Osteocyte (in vitro differentiated cells): Measurements from ENCODE around the gene SETD7. TPM values are rescaled to one million over a fixed set of nuclear protein-coding genes. Genes with fewer than 3 reads are reported as not detected.

Source experiments
- DNase-seq: peaks from one replicate; pipeline ENCODE4 v3.0.0; 2021; ENCODE audit warnings: mixed read lengths; ENCODE audit not compliant: unreplicated experiment; ENCODE audit errors: extremely low spot score
- H3K27ac Mint-ChIP-seq: one replicate; pipeline ENCODE4 v1.8.0; 2021; ENCODE audit warnings: mild to moderate bottlenecking, mixed read lengths; ENCODE audit not compliant: unreplicated experiment
- H3K27me3 Mint-ChIP-seq: one replicate; pipeline ENCODE4 v1.8.0; 2021; ENCODE audit warnings: mixed read lengths; ENCODE audit not compliant: unreplicated experiment
- H3K36me3 Mint-ChIP-seq: one replicate; pipeline ENCODE4 v1.8.0; 2021; ENCODE audit warnings: mixed read lengths; ENCODE audit not compliant: unreplicated experiment
- H3K4me1 Mint-ChIP-seq: one replicate; pipeline ENCODE4 v1.8.0; 2021; ENCODE audit warnings: mixed read lengths; ENCODE audit not compliant: unreplicated experiment
- H3K4me3 Mint-ChIP-seq: one replicate; pipeline ENCODE4 v1.8.0; 2021; ENCODE audit warnings: mild to moderate bottlenecking, moderate library complexity, mixed read lengths; ENCODE audit not compliant: unreplicated experiment
- H3K9me3 Mint-ChIP-seq: one replicate; pipeline ENCODE4 v1.8.0; 2021; ENCODE audit warnings: mixed read lengths; ENCODE audit not compliant: unreplicated experiment
- total RNA-seq: library from RNA; stranded (reverse); gene quantifications from 2 replicates; pipeline ENCODE4 v1.2.1, GENCODE V29; 2021
- TF ChIP-seq, protein P1 (sequence below): fragments of 200-600 bp; sonication (generic); IDR thresholded peaks from 2 replicates; pipeline ENCODE4 v1.5.0; 2021; ENCODE audit warnings: antibody characterized with exemption, mild to moderate bottlenecking, moderate library complexity

SETD7 gene
- total RNA-seq, 1 donor from 2014 or later: 44.2 TPM

DNA sequence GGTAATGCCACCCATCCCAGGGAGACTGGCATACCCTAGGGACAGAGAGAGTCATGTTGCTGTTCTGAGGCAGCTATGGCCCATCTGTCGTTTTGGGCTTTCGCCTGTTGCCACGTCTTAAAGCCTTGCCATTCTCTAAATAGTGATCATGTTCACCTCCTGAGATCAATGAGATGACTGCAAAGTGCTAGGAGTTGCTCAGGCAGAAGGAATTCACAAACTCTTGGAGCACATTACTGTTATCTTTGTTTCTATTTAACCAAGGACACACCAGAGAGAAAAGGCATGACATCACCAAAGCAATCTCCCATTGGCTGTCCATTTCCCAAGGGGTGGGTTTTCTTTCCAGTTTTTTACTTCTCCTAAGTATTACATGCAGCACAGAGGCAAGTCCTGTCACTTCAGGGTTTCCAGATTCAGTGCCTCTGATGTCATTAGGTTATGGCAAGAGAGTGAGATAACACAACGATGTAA lies 37.1 kb upstream of the SETD7 start:
- H3K27ac Mint-ChIP-seq: no peak overlapping the region
- no peak overlapping the region for H3K4me3 Mint-ChIP-seq
- H3K4me1 Mint-ChIP-seq: peaks cover 15% of the 10 kb centered on the region
- no peak for DNase-seq
- H3K27me3 Mint-ChIP-seq: peaks cover 7% of the 10 kb centered on the region
- TF ChIP-seq, protein P1, sequence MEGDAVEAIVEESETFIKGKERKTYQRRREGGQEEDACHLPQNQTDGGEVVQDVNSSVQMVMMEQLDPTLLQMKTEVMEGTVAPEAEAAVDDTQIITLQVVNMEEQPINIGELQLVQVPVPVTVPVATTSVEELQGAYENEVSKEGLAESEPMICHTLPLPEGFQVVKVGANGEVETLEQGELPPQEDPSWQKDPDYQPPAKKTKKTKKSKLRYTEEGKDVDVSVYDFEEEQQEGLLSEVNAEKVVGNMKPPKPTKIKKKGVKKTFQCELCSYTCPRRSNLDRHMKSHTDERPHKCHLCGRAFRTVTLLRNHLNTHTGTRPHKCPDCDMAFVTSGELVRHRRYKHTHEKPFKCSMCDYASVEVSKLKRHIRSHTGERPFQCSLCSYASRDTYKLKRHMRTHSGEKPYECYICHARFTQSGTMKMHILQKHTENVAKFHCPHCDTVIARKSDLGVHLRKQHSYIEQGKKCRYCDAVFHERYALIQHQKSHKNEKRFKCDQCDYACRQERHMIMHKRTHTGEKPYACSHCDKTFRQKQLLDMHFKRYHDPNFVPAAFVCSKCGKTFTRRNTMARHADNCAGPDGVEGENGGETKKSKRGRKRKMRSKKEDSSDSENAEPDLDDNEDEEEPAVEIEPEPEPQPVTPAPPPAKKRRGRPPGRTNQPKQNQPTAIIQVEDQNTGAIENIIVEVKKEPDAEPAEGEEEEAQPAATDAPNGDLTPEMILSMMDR: no peak
- H3K9me3 Mint-ChIP-seq: no peaks in the 10 kb centered on the region
- no peaks in the 10 kb centered on the region for H3K36me3 Mint-ChIP-seq

DNA sequence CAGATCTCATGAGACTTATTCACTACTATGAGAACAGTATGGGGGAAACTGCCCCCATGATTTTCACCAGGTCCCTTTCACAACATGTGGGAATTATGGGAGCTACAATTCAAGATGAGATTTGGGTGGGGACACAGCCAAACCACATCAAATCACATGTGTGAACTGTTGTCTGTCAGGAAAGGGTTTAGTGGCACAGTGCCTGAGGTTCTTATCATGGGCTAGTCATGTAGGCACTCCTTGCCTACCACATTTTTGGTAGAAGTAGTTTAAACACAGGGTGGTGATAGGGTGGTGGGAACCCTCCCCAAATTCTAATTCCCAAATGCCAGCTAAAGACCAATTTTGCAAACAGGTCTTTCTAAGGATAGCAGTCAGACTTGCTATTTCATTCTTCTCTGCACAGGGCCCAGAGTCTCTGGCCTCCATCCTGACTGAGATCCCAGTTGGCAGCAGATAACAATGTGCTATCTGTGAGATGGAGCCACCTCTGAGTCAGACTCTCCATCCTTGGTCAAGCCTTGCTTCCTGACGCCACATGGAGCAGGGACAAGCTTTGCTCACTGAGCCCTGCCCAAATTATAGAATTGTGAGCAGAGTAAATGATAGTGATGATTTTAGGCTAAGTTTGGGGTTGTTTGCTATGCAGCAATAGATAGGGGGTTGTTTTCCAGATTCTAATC lies 33.5 kb upstream of the SETD7 start:
- no peak overlapping the region for H3K27ac Mint-ChIP-seq
- H3K4me3 Mint-ChIP-seq: no peak overlapping the region
- no peaks in the 10 kb centered on the region for H3K36me3 Mint-ChIP-seq
- no peaks in the 10 kb centered on the region for H3K4me1 Mint-ChIP-seq
- DNase-seq: no peak
- TF ChIP-seq, protein P1: no peak
- H3K27me3 Mint-ChIP-seq: peaks cover 12% of the 10 kb centered on the region
- no peaks in the 10 kb centered on the region for H3K9me3 Mint-ChIP-seq

DNA sequence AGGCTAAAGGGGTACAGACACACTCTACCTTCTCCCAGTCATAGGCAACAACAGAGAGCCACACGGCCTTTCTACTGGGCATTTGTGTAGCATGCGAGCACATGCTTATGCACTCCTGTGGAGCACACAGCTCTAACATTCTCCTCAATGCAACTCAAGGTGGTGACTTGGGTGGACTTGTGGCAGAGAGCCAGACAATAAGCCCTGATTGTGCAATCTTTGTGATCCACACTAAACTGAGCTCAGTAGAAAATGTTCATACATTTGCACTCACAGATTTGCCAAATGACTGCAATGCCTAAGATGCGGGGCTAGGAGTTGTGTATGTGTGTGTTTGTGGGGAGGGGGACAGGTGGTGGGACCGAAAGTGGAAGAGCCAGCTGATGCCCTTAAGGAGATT lies 31.4 kb upstream of the SETD7 start:
- Mint-ChIP-seq H3K27me3 (peaks cover 13% of the 10 kb centered on the region), H3K4me1 (no peaks in the 10 kb centered on the region), H3K27ac (no peak overlapping the region), H3K36me3 (no peaks in the 10 kb centered on the region), H3K4me3 (no peak overlapping the region), H3K9me3 (no peaks in the 10 kb centered on the region)
- TF ChIP-seq, protein P1: no peak
- DNase-seq: no peak

DNA sequence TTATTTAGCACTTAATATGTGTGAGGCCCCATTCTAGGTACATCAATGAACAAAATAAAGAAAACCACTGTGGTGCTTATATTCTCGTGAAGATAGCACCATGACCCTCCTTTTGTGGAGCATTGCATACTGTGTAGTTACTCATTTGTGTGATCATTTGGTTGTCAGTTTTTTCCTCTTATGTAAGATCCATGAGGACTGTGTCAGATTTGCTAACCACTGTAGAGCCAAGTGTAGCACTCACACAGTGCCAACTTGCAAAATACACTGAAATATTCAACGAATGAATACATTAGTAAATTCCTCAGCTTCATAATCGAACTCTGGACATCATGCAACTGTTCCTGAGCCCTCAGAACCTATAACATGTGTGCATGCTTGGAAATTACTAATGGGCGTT lies 29.5 kb upstream of the SETD7 start:
- TF ChIP-seq, protein P1: no peak
- Mint-ChIP-seq H3K4me3 (no peak overlapping the region), H3K27ac (no peak overlapping the region), H3K4me1 (no peaks in the 10 kb centered on the region), H3K9me3 (no peaks in the 10 kb centered on the region), H3K36me3 (no peaks in the 10 kb centered on the region), H3K27me3 (peaks cover 13% of the 10 kb centered on the region)
- no peak for DNase-seq

DNA sequence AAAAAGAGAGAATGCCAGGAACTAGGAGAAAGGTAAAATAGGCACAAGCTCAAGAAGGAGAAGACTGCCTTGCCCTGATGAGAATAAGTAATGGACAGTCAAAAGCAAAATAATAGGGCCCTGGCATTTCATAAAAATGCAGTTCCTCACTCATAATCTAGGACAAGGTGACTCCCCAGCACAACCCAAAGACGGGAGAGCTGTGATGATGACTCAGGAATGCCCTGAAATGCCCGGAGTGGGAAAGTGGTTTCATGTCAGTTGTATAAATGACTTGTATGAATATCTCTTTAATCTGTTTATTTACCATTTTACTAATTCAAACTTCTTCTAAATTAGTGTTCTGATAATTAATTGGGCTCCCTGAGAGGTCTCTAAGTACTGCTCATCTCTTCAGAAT lies 28.8 kb upstream of the SETD7 start:
- H3K27me3 Mint-ChIP-seq: peaks cover 16% of the 10 kb centered on the region
- no peaks in the 10 kb centered on the region for H3K9me3 Mint-ChIP-seq
- no peaks in the 10 kb centered on the region for H3K4me1 Mint-ChIP-seq
- no peaks in the 10 kb centered on the region for H3K36me3 Mint-ChIP-seq
- DNase-seq: no peak
- TF ChIP-seq, protein P1: no peak
- H3K27ac Mint-ChIP-seq: no peak overlapping the region
- H3K4me3 Mint-ChIP-seq: no peak overlapping the region
